HL-60 (cell line): ENCODE measurements around the gene TCEA2.

Experiments
- CTCF ChIP-seq: IDR thresholded peaks from one replicate; pipeline ENCODE4 v1.5.1; 2011; ENCODE audit warnings: low read length, control low read depth, inconsistent platforms; ENCODE audit not compliant: insufficient read depth
- GABPA ChIP-seq: IDR thresholded peaks from 2 replicates; pipeline ENCODE4 v1.6.1; 2012; ENCODE audit warnings: low read depth
- SPI1 ChIP-seq: IDR thresholded peaks from 2 replicates; pipeline ENCODE4 v1.6.1; 2012; ENCODE audit warnings: low read depth, mild to moderate bottlenecking, borderline replicate concordance
- TF ChIP-seq, protein P1 (sequence below): IDR thresholded peaks from 2 replicates; pipeline ENCODE4 v1.6.1; 2012; ENCODE audit warnings: low read depth; ENCODE audit not compliant: insufficient replicate concordance

DNA sequence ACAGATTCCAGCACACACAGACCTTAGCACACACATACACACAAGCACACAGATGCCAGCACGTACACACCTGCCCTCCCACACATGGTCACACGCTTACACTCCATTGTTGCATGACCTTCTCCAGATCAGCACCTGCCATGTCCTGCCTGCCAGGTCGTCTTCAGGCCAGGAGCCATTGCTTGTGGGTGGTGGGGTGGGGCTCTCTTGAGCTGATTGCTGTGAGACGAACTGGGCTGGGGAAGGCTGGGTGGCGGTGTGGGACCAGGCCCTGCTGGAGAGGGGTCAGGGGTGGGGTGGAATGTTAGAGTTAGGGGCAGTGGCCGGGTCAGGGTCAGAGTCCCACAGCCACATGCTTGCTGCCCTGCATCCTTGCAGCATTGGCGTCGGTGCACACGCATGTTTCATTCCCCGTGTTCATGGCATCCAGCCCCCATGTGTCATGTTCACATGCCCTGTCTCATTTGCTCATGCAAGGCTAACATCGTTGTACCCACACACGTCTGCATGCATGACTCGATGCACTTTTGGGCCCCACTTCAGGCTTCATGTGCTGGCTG lies 50.9 kb downstream of the TCEA2 start:
- TF ChIP-seq CTCF (no peak), SPI1 (no peak), GABPA (no peak)
- TF ChIP-seq, protein P1, sequence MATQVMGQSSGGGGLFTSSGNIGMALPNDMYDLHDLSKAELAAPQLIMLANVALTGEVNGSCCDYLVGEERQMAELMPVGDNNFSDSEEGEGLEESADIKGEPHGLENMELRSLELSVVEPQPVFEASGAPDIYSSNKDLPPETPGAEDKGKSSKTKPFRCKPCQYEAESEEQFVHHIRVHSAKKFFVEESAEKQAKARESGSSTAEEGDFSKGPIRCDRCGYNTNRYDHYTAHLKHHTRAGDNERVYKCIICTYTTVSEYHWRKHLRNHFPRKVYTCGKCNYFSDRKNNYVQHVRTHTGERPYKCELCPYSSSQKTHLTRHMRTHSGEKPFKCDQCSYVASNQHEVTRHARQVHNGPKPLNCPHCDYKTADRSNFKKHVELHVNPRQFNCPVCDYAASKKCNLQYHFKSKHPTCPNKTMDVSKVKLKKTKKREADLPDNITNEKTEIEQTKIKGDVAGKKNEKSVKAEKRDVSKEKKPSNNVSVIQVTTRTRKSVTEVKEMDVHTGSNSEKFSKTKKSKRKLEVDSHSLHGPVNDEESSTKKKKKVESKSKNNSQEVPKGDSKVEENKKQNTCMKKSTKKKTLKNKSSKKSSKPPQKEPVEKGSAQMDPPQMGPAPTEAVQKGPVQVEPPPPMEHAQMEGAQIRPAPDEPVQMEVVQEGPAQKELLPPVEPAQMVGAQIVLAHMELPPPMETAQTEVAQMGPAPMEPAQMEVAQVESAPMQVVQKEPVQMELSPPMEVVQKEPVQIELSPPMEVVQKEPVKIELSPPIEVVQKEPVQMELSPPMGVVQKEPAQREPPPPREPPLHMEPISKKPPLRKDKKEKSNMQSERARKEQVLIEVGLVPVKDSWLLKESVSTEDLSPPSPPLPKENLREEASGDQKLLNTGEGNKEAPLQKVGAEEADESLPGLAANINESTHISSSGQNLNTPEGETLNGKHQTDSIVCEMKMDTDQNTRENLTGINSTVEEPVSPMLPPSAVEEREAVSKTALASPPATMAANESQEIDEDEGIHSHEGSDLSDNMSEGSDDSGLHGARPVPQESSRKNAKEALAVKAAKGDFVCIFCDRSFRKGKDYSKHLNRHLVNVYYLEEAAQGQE: no peak
